ENCODE results near the gene NAV2. TPM values are rescaled to one million over a fixed set of nuclear protein-coding genes. Genes with fewer than 3 reads are reported as not detected.

Gene NAV2
- polyA plus RNA-seq, 1 donor (not counting 4 experiments of a cell fraction or from before 2014, with no cell fraction given) = 4.0 TPM

DNA sequence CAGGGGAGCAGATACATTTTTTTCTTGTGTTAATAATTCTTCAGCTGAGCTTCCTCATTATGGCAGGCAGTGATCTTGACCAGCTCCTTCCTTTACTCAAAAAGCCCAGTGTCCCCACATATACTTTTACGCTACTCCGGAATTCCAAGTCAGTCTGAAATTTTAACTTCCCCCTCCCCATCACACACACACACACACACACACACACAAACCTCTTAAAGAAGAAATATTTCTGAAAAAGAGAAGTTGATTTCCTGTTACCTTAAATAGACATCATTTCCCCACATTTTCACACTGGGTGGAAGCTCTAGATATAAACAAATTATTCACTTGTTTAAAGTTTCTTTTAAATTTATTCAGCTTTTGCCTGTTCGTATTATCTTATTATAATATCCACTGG, 333.8 kb downstream of the NAV2 start:
- peak overlapping the region; percentile 16 for H3K27ac ChIP-seq (ENCODE audit: control insufficient read depth, insufficient read depth, low read length)

GRCh38 chr11:20047006-20047768, 334.6 kb downstream of the NAV2 start:
- Histone ChIP-seq H3K79me2 (ENCODE audit: control insufficient read depth, insufficient read depth, low read length) (no peaks in the 10 kb centered on the region), H3K4me3 (ENCODE audit: control insufficient read depth in 2 of 3, extremely low read depth in 1 of 3, insufficient read depth in 2 of 3, low read depth in 1 of 3, low read length in 3 of 3) (peak overlapping the region in 1 of 3 experiments; percentile 13), H3K4me1 (ENCODE audit: control insufficient read depth, extremely low read depth, insufficient read depth, low read length) (peaks cover 61% of the 10 kb centered on the region), H3K9ac (ENCODE audit: control insufficient read depth, extremely low read depth, insufficient read depth, low read length) (no peak overlapping the region), H3K36me3 (ENCODE audit: control insufficient read depth in 2 of 2, extremely low read depth in 1 of 2, insufficient read depth in 2 of 2, low read length in 2 of 2) (peaks cover 8 to 9% of the 10 kb centered on the region in 2 experiments), H3K9me3 (ENCODE audit: control insufficient read depth, low read depth, low read length) (no peaks in the 10 kb centered on the region), H2AFZ (ENCODE audit: control insufficient read depth, low read length) (peak overlapping the region; percentile 1), H3K27ac (ENCODE audit: control insufficient read depth, insufficient read depth, low read length) (peak overlapping the region; percentile 16), H3K4me2 (ENCODE audit: control insufficient read depth, extremely low read depth, insufficient read depth, low read depth, low read length) (peak overlapping the region; percentile 46), H3K27me3 (ENCODE audit: control insufficient read depth, extremely low read depth, insufficient read depth, low read length) (no peaks in the 10 kb centered on the region), H4K20me1 (ENCODE audit: control insufficient read depth, extremely low read depth, insufficient read depth, low read length) (no peaks in the 10 kb centered on the region), H3K9me1 (ENCODE audit: control insufficient read depth, extremely low read depth, insufficient read depth, low read length) (peaks cover 3% of the 10 kb centered on the region)
- dilution Hi-C loops (cut with MboI; ENCODE audit: extremely low pct_ligation_motif_present, low sequenced_read_pairs) = no loop called here
- TF ChIP-seq, protein P1, sequence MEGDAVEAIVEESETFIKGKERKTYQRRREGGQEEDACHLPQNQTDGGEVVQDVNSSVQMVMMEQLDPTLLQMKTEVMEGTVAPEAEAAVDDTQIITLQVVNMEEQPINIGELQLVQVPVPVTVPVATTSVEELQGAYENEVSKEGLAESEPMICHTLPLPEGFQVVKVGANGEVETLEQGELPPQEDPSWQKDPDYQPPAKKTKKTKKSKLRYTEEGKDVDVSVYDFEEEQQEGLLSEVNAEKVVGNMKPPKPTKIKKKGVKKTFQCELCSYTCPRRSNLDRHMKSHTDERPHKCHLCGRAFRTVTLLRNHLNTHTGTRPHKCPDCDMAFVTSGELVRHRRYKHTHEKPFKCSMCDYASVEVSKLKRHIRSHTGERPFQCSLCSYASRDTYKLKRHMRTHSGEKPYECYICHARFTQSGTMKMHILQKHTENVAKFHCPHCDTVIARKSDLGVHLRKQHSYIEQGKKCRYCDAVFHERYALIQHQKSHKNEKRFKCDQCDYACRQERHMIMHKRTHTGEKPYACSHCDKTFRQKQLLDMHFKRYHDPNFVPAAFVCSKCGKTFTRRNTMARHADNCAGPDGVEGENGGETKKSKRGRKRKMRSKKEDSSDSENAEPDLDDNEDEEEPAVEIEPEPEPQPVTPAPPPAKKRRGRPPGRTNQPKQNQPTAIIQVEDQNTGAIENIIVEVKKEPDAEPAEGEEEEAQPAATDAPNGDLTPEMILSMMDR (optimal IDR thresholded peaks at IDR 0.05 in 1 of 3, IDR thresholded peaks at IDR 0.05 in 1 of 3, conservative IDR thresholded peaks at IDR 0.05 in 1 of 3; ENCODE audit: extremely low read depth in 1 of 3, insufficient read depth in 2 of 3, low read length in 3 of 3) = no peak
- TF ChIP-seq EZH2 (IDR thresholded peaks at IDR 0.05; ENCODE audit: low read length) = no peak
- peak; percentile 59 for FAIRE-seq
- DNase-seq (ENCODE audit: low read depth, low spot score) = no peak

More for the DNA sequence above, 333.8 kb downstream of the NAV2 start:
- Histone ChIP-seq H2AFZ (ENCODE audit: control insufficient read depth, low read length) (peak overlapping the region; percentile 1), H4K20me1 (ENCODE audit: control insufficient read depth, extremely low read depth, insufficient read depth, low read length) (no peaks in the 10 kb centered on the region), H3K27me3 (ENCODE audit: control insufficient read depth, extremely low read depth, insufficient read depth, low read length) (no peaks in the 10 kb centered on the region), H3K36me3 (ENCODE audit: control insufficient read depth in 2 of 2, extremely low read depth in 1 of 2, insufficient read depth in 2 of 2, low read length in 2 of 2) (peaks cover 8 to 9% of the 10 kb centered on the region in 2 experiments), H3K79me2 (ENCODE audit: control insufficient read depth, insufficient read depth, low read length) (no peaks in the 10 kb centered on the region), H3K9me1 (ENCODE audit: control insufficient read depth, extremely low read depth, insufficient read depth, low read length) (peaks cover 3% of the 10 kb centered on the region), H3K4me2 (ENCODE audit: control insufficient read depth, extremely low read depth, insufficient read depth, low read depth, low read length) (peak overlapping the region; percentile 46), H3K4me3 (ENCODE audit: control insufficient read depth in 2 of 3, extremely low read depth in 1 of 3, insufficient read depth in 2 of 3, low read depth in 1 of 3, low read length in 3 of 3) (peak overlapping the region in 1 of 3 experiments; percentile 13), H3K9ac (ENCODE audit: control insufficient read depth, extremely low read depth, insufficient read depth, low read length) (peak overlapping the region; percentile 6), H3K4me1 (ENCODE audit: control insufficient read depth, extremely low read depth, insufficient read depth, low read length) (peaks cover 61% of the 10 kb centered on the region), H3K9me3 (ENCODE audit: control insufficient read depth, low read depth, low read length) (no peaks in the 10 kb centered on the region)
- DNase-seq (ENCODE audit: low read depth, low spot score) (no peak), FAIRE-seq (no peak)
- TF ChIP-seq, protein P1 (optimal IDR thresholded peaks at IDR 0.05 in 1 of 3, IDR thresholded peaks at IDR 0.05 in 1 of 3, conservative IDR thresholded peaks at IDR 0.05 in 1 of 3; ENCODE audit: extremely low read depth in 1 of 3, insufficient read depth in 2 of 3, low read length in 3 of 3) = no peak
- no peak for TF ChIP-seq EZH2 (IDR thresholded peaks at IDR 0.05; ENCODE audit: low read length)
- dilution Hi-C loops (cut with MboI; ENCODE audit: extremely low pct_ligation_motif_present, low sequenced_read_pairs) = no loop called here
